Stromal cell of bone marrow (primary cell): ENCODE measurements around the gene ZNF454.
A peak's percentile ranks its signal among the peaks of the same experiment; 100 is the strongest.

Experiments
- DNase-seq: peaks from one replicate; pipeline ENCODE4 v3.0.0-alpha.2; 2012; ENCODE audit warnings: low read depth

Gene ZNF454

GRCh38 chr5:178940569-178941360 is at the start of gene ZNF454:
TSS of gene ZNF454 (plus strand) at chr5:178941198. CDS start at chr5:178942792, 1,594 bp downstream.
- DNase-seq: peak; percentile 85

- DNase-seq: peak; percentile 31
These were observed 45.1 kb upstream of the ZNF454 start, which contains the start of gene ZFP2 for GRCh38 chr5:178895615-178896571. TSS of gene ZFP2 (plus strand) at chr5:178895913. CDS start at chr5:178931314, 35,401 bp downstream.

GRCh38 chr5:178899289-178899688 is 41.7 kb upstream of the ZNF454 start:
- no peak for DNase-seq

GRCh38 chr5:178902849-178903248 is 38.1 kb upstream of the ZNF454 start:
- DNase-seq: no peak

GRCh38 chr5:178931846-178932760 is 8.9 kb upstream of the ZNF454 start:
- DNase-seq: no peak

GRCh38 chr5:178941361-178941760 is 363 bp downstream of the ZNF454 start:
- no peak for DNase-seq

GRCh38 chr5:178965465-178966055 is 24.6 kb downstream of the ZNF454 start:
- DNase-seq: no peak

GRCh38 chr5:178981381-178981780 is 40.4 kb downstream of the ZNF454 start:
- DNase-seq: no peak

- DNase-seq: no peak
These were observed 41.9 kb downstream of the ZNF454 start for GRCh38 chr5:178982941-178983340.

- no peak for DNase-seq
These were observed 42.7 kb downstream of the ZNF454 start for GRCh38 chr5:178983728-178984127.

- DNase-seq: no peak
These were observed 43.4 kb downstream of the ZNF454 start for GRCh38 chr5:178984145-178985072.

- no peak for DNase-seq
These were observed 45.4 kb downstream of the ZNF454 start for GRCh38 chr5:178986326-178986960.

- DNase-seq: no peak
These were observed 47.6 kb downstream of the ZNF454 start for GRCh38 chr5:178988436-178989220.

- DNase-seq: no peak
These were observed 48.3 kb downstream of the ZNF454 start for GRCh38 chr5:178989311-178989710.

- no peak for DNase-seq
These were observed 49.5 kb downstream of the ZNF454 start for GRCh38 chr5:178990491-178990890.

- no peak for DNase-seq
These were observed 50.5 kb downstream of the ZNF454 start for GRCh38 chr5:178991190-178992145.

- no peak for DNase-seq
These were observed 51.4 kb downstream of the ZNF454 start for GRCh38 chr5:178992291-178992895.
